ENCODE data around the gene ZNF202.

The ZNF202 gene

GRCh38 chr11:123681030-123681429 lies 60.4 kb downstream of the ZNF202 start:
- no peak for DNase-seq

DNA sequence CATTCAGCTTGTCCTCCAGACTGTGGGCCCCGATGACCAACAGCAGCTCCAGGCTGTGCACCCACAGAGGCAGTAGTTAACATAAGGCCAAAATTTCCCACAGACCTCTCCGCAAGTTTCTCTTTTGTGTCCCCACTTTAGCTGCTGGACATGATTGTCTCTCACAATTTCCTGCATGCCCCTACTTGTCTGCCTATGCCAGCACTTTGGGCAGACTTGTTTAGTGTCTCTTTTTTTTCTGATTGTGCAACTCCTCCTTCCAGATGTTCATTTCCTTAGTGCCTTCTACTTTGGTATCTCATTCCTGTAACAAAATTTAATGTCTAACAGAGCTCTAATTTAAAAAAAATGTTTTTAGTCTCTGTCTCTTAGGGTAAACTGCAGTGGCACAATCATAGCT lies 63.2 kb downstream of the ZNF202 start:
- DNase-seq, result no peak

DNA sequence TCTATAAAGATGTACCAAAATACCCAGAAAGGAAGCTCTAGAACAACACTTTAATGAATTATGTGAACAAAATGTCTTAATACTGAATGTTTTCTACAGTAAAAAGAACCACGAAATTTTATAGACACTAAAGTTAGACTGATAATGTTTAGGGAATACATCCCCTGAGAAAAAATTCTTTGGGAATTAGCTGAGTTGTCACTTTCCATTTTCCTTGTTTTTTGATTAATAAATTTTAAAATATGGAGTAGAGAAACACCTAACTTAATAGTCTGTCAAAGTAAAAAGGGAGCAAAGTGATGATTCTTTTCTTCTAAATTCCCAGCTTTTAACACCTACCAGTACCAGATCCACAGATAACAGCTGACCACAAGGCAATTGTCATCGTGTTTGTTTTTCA lies 64.0 kb downstream of the ZNF202 start:
- no peak for DNase-seq

DNA sequence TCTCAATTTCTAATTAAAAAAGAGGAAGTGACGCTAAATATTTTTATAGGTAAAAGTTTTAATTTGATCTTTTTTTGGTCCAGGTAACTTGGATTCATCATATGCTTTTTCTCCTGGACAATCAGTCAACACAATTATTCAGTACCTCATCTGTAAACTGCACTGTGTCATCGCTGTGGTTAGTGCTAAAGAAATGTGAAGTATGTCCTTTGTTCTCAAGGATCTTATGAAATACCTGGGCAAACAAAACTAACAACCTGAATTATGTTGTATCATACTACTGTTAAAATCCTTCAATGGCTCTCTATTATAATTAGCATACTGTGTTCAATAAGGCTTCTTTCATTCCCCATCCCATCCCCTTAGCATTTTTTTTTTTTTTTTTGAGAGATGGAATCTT lies 67.2 kb downstream of the ZNF202 start:
- DNase-seq, result no peak
